Measurements from ENCODE around the gene LCN10.
A peak's percentile ranks its signal among the peaks of the same experiment; 100 is the strongest.
"Not testable (repeated sequence)": the region's sequence is repeated elsewhere in the genome, so short reads cannot be mapped to it uniquely, and the experiment has no call there.

Gene LCN10

GRCh38 chr9:136773386-136774044, 30.8 kb upstream of the LCN10 start:
- no peak for DNase-seq (ENCODE audit: low read depth in 1 of 2, low spot score in 1 of 2)

- no peak for DNase-seq (ENCODE audit: low read depth in 1 of 2, low spot score in 1 of 2)
Measured at GRCh38 chr9:136771907-136772415, 29.2 kb upstream of the LCN10 start.

GRCh38 chr9:136769710-136770191, 27.0 kb upstream of the LCN10 start:
- DNase-seq (ENCODE audit: low read depth in 1 of 2, low spot score in 1 of 2) = peak in 1 of 2 donors; percentile 49

GRCh38 chr9:136766410-136767120, 23.8 kb upstream of the LCN10 start:
- DNase-seq (ENCODE audit: low read depth in 1 of 2, low spot score in 1 of 2) = not testable (repeated sequence)

GRCh38 chr9:136765745-136766409, 23.1 kb upstream of the LCN10 start:
- not testable (repeated sequence) for DNase-seq (ENCODE audit: low read depth in 1 of 2, low spot score in 1 of 2)

- no peak for DNase-seq (ENCODE audit: low read depth in 1 of 2, low spot score in 1 of 2)
Measured at GRCh38 chr9:136765041-136765440, 22.3 kb upstream of the LCN10 start.

GRCh38 chr9:136764301-136764891, 21.7 kb upstream of the LCN10 start, which contains the start of gene LCN15:
LCN15 (minus strand) TSS chr9:136764518; CDS start chr9:136764488, 30 bp downstream.
- DNase-seq (ENCODE audit: low read depth in 1 of 2, low spot score in 1 of 2) = no peak

- no peak for DNase-seq (ENCODE audit: low read depth in 1 of 2, low spot score in 1 of 2)
Measured at GRCh38 chr9:136763649-136764035, 20.9 kb upstream of the LCN10 start.

- DNase-seq (ENCODE audit: low read depth in 1 of 2, low spot score in 1 of 2) = peak in 1 of 2 donors; percentile 45
Measured at GRCh38 chr9:136762915-136763648, 20.3 kb upstream of the LCN10 start.

GRCh38 chr9:136762221-136762691, 19.5 kb upstream of the LCN10 start:
- DNase-seq (ENCODE audit: low read depth in 1 of 2, low spot score in 1 of 2) = no peak

GRCh38 chr9:136761545-136761981, 18.8 kb upstream of the LCN10 start:
- no peak for DNase-seq (ENCODE audit: low read depth in 1 of 2, low spot score in 1 of 2)

GRCh38 chr9:136760834-136761544, 18.2 kb upstream of the LCN10 start:
- not testable (repeated sequence) for DNase-seq (ENCODE audit: low read depth in 1 of 2, low spot score in 1 of 2)

- DNase-seq (ENCODE audit: low read depth in 1 of 2, low spot score in 1 of 2) = no peak
Measured at GRCh38 chr9:136760424-136760823, 17.7 kb upstream of the LCN10 start.

GRCh38 chr9:136759436-136760325, 16.9 kb upstream of the LCN10 start:
- no peak for DNase-seq (ENCODE audit: low read depth in 1 of 2, low spot score in 1 of 2)

- no peak for DNase-seq (ENCODE audit: low read depth in 1 of 2, low spot score in 1 of 2)
Measured at GRCh38 chr9:136759001-136759400, 16.3 kb upstream of the LCN10 start.

GRCh38 chr9:136757751-136758140, 15.0 kb upstream of the LCN10 start:
- no peak for DNase-seq (ENCODE audit: low read depth in 1 of 2, low spot score in 1 of 2)

GRCh38 chr9:136757328-136757727, 14.6 kb upstream of the LCN10 start:
- no peak for DNase-seq (ENCODE audit: low read depth in 1 of 2, low spot score in 1 of 2)

- DNase-seq (ENCODE audit: low read depth in 1 of 2, low spot score in 1 of 2) = no peak
Measured at GRCh38 chr9:136756836-136757235, 14.1 kb upstream of the LCN10 start.

- no peak for DNase-seq (ENCODE audit: low read depth in 1 of 2, low spot score in 1 of 2)
Measured at GRCh38 chr9:136756134-136756438, 13.3 kb upstream of the LCN10 start.
